ENCODE data around the gene DHCR24. TPM values are rescaled to one million over a fixed set of nuclear protein-coding genes. Genes with fewer than 3 reads are reported as not detected.

Gene DHCR24
- polyA plus RNA-seq, 2 of the 4 experiments (the other 2 are of a cell fraction), result 29.9 to 33.3 TPM

DNA sequence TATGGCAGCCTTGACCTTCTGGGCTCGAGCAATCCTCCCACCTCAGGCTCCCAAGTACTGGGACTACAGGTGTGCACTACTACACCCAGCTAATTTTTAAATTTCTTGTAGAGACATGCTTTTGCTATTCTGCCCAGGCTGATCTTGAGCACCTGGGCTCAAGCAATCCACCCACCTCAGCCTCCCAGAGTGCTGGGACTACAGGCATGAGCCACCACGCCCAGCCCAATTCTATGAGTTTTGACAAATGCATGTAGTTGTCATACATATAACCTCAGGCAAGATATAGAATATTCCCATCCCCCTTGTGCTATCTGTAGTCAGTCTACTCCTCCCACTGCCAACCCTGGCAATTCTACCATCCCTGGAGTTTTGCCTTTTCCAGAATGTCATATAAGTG, 47.2 kb downstream of the DHCR24 start (continued):
- no peak for TF ChIP-seq TFCP2L1 (CRISPR knock-in tag; IDR thresholded peaks at IDR 0.05)
- TF ChIP-seq HOXB5 (CRISPR knock-in tag; IDR thresholded peaks at IDR 0.05), result no peak
- no peak for TF ChIP-seq SREBF2 (IDR thresholded peaks at IDR 0.05)

DNA sequence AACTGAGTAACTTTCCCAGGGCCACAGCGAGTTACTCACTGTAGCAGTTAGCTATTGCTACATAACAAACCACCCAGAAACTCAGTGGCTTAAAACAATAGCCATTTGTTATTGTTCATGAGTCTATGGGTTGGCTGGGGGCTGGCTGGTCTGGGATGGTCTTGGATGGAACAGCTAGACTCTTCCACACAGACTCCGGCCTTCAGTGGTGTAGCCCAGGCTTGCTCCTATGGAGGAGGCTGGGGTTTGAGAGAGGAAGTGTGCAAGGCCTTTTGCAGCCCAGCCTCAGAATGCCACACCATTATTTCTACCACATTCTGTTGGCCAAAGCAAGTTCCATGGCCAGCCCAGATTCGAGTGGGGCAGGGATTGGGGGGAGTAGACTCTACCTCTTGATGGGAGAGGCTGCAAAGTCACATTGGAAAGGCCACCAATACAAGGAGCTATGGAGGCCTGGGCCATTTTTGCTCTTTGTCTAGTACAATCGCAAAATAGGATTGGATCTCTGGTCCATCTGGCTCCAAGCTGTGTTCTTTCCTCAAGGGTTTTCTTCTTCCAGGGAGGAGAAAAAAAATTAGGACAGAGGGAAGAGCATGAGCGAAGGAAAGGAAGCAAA, 48.3 kb downstream of the DHCR24 start:
- Histone ChIP-seq H3K4me3 (no peak overlapping the region), H3K9me3 (no peaks in the 10 kb centered on the region), H3K4me1 (no peaks in the 10 kb centered on the region), H3K4me2 (no peak overlapping the region), H3K27ac (no peak overlapping the region)
- FAIRE-seq (no peak), ATAC-seq (no peak), DNase-seq (ENCODE audit: low read depth in 1 of 2, low spot score in 1 of 2) (no peak)
- TF ChIP-seq FOXS1 (CRISPR knock-in tag; IDR thresholded peaks at IDR 0.05) (no peak), EP300 (IDR thresholded peaks at IDR 0.05) (no peak), NFE2L2 (conservative IDR thresholded peaks at IDR 0.05; ENCODE audit: low read length) (no peak), HOXB13 (CRISPR knock-in tag; IDR thresholded peaks at IDR 0.05; ENCODE audit: low read depth) (no peak), BCL3 (IDR thresholded peaks at IDR 0.05) (no peak), HEYL (CRISPR knock-in tag; IDR thresholded peaks at IDR 0.05) (no peak), MAFK (IDR thresholded peaks at IDR 0.05; ENCODE audit: partially characterized antibody) (no peak), ZC3H11A (IDR thresholded peaks at IDR 0.05) (no peak), RFX5 (IDR thresholded peaks at IDR 0.05) (no peak), SMC3 (IDR thresholded peaks at IDR 0.05) (no peak), EHMT2 (IDR thresholded peaks at IDR 0.05; ENCODE audit: low read depth) (no peak), ESRRA (IDR thresholded peaks at IDR 0.05; ENCODE audit: borderline replicate concordance, low read length) (no peak), CHD4 (IDR thresholded peaks at IDR 0.05; ENCODE audit: borderline replicate concordance) (no peak), MAX (IDR thresholded peaks at IDR 0.05) (no peak), KDM5A (IDR thresholded peaks at IDR 0.05) (no peak), ZNF302 (CRISPR knock-in tag; IDR thresholded peaks at IDR 0.05) (no peak), RNF2 (IDR thresholded peaks at IDR 0.05; ENCODE audit: borderline replicate concordance, low read depth) (no peak), ZFP36 (IDR thresholded peaks at IDR 0.05; ENCODE audit: borderline replicate concordance, partially characterized antibody) (no peak)
- TF ChIP-seq, protein P1, sequence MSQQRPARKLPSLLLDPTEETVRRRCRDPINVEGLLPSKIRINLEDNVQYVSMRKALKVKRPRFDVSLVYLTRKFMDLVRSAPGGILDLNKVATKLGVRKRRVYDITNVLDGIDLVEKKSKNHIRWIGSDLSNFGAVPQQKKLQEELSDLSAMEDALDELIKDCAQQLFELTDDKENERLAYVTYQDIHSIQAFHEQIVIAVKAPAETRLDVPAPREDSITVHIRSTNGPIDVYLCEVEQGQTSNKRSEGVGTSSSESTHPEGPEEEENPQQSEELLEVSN (IDR thresholded peaks at IDR 0.05; ENCODE audit: borderline replicate concordance, low read depth), result no peak
- POLR2A ChIA-PET, result no interaction called here
- 59% methylated on average over 5 of the region's 5 CpGs for WGBS (ENCODE audit: missing lambda C conversion rate)
- CTCF ChIA-PET, result no interaction called here

DNA sequence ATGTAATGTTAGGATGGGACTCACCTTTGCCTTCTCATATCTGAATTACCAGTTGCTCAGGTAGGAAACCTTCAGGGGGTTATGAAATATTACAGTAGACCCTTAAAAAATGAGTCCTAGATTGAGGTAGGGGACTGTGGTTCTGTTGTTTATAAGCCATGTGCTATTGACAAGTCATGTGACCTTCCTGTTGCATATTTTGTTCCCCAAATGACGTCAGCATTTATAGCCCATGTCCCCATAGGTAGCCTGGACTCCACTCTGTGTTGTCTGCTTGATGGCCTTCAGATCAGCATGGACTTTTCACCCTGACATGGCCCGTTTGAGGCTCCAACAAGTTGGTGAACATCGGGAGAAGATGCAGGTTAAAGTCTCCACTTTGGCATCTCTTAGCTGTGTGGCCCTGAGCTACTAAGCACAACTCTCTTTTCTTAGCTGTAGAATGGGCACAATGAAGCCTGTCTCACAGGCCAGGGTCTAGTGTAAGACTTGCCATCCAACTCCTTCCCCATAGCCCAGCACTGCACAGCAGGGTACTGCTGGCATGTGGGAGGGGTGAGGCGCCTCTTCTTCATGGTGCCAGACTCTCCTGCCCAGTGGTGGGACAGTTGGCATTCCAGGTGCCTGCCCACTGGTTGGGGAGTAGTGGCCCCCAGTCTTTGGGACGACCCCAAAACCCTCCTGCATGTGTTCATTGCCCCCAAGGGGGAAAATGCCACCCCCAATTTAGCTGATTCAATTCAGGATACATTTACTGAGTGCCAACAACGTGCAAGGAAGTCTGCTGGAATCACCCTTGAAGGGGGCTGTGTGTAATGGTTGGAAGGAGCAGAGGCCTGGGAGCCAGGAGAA, 49.8 kb downstream of the DHCR24 start:
- no peak overlapping the region for H3K4me2 ChIP-seq
- H3K27ac ChIP-seq, result no peak overlapping the region
- no peaks in the 10 kb centered on the region for H3K9me3 ChIP-seq
- FAIRE-seq (no peak), DNase-seq (ENCODE audit: low read depth in 1 of 2, low spot score in 1 of 2) (no peak), ATAC-seq (no peak)
- POLR2A ChIA-PET, result no interaction called here
- H3K4me1 ChIP-seq, result no peaks in the 10 kb centered on the region
- CTCF ChIA-PET, result no interaction called here
- WGBS (ENCODE audit: missing lambda C conversion rate), result 42% methylated on average over 5 of the region's 6 CpGs
- H3K4me3 ChIP-seq, result no peak overlapping the region
- TF ChIP-seq TFCP2L1 (CRISPR knock-in tag; IDR thresholded peaks at IDR 0.05), result no peak
- TF ChIP-seq MAZ (IDR thresholded peaks at IDR 0.05; ENCODE audit: borderline replicate concordance, low read depth, low read length), result no peak
- TF ChIP-seq POLR2A (IDR thresholded peaks at IDR 0.05; ENCODE audit: low read length), result no peak
- TF ChIP-seq CBX8 (IDR thresholded peaks at IDR 0.05), result no peak
- no peak for TF ChIP-seq TP53 (CRISPR knock-in tag; IDR thresholded peaks at IDR 0.05)
- no peak for TF ChIP-seq CHD2 (IDR thresholded peaks at IDR 0.05; ENCODE audit: low read length, partially characterized antibody)
- no peak for TF ChIP-seq NPAS2 (CRISPR knock-in tag; IDR thresholded peaks at IDR 0.05; ENCODE audit: borderline replicate concordance)
- TF ChIP-seq, protein P2, sequence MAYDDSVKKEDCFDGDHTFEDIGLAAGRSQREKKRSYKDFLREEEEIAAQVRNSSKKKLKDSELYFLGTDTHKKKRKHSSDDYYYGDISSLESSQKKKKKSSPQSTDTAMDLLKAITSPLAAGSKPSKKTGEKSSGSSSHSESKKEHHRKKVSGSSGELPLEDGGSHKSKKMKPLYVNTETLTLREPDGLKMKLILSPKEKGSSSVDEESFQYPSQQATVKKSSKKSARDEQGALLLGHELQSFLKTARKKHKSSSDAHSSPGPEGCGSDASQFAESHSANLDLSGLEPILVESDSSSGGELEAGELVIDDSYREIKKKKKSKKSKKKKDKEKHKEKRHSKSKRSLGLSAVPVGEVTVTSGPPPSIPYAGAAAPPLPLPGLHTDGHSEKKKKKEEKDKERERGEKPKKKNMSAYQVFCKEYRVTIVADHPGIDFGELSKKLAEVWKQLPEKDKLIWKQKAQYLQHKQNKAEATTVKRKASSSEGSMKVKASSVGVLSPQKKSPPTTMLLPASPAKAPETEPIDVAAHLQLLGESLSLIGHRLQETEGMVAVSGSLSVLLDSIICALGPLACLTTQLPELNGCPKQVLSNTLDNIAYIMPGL (CRISPR knock-in tag; IDR thresholded peaks at IDR 0.05; ENCODE audit: borderline replicate concordance), result no peak
- TF ChIP-seq EHMT2 (IDR thresholded peaks at IDR 0.05; ENCODE audit: low read depth), result no peak
- TF ChIP-seq HEYL (CRISPR knock-in tag; IDR thresholded peaks at IDR 0.05), result no peak
- TF ChIP-seq RFX5 (IDR thresholded peaks at IDR 0.05), result no peak
- no peak for TF ChIP-seq HOXA7 (CRISPR knock-in tag; IDR thresholded peaks at IDR 0.05)
- TF ChIP-seq NR3C1 (IDR thresholded peaks at IDR 0.05), result no peak
- TF ChIP-seq CTCF (IDR thresholded peaks at IDR 0.05), result no peak

Data from A549 (cell line).